Esophagus squamous epithelium (tissue), 5 donors: ENCODE data around the gene NTPCR. TPM values are rescaled to one million over a fixed set of nuclear protein-coding genes. Genes with fewer than 3 reads are reported as not detected.

Experiments used
- DNase-seq: peaks from one replicate; lab custom pipeline; 2025; lab: John Stamatoyannopoulos, UW
- H3K27ac ChIP-seq, 4 donors: fragments of 200-600 bp; sonication (generic); one replicate each; pipeline ENCODE4 v1.5.1; 2016 to 2019; ENCODE audit warnings: mild to moderate bottlenecking in 1 of 4
- H3K27me3 ChIP-seq, 4 donors: fragments of 200-600 bp; sonication (generic); 1 replicate in 3 of 4; 2 replicates in 1 of 4; pipeline versions ENCODE4 v1.5.1 to v1.6.0; 2017 to 2021; ENCODE audit warnings: antibody characterized with exemption in 1 of 4
- H3K36me3 ChIP-seq, 3 donors: fragments of 200-600 bp; sonication (generic); one replicate each; pipeline ENCODE4 v1.5.1; 2016 to 2019
- H3K4me1 ChIP-seq, 3 donors: fragments of 200-600 bp; sonication (generic); one replicate each; pipeline ENCODE4 v1.5.1; 2017 to 2019
- H3K4me3 ChIP-seq, 4 donors: fragments of 200-600 bp; sonication (generic); 1 replicate in 3 of 4; 2 replicates in 1 of 4; pipeline ENCODE4 v1.5.1; 2016 to 2019; ENCODE audit warnings: mild to moderate bottlenecking in 2 of 4, moderate library complexity in 1 of 4
- H3K9me3 ChIP-seq, 3 donors: fragments of 200-600 bp; sonication (generic); one replicate each; pipeline ENCODE4 v1.5.1; 2016 to 2019
- CTCF ChIP-seq, 6 experiments: fragments of 450-650 bp in 4 of 6; fragments of 200-600 bp in 2 of 6; sonication (generic) in 2 of 6; IDR thresholded peaks; one replicate each; pipeline ENCODE4 v1.5.1; 2016 to 2019; ENCODE audit warnings: antibody characterized with exemption in 6 of 6, mild to moderate bottlenecking in 4 of 6, moderate library complexity in 4 of 6
- POLR2A ChIP-seq, 4 donors: fragments of 450-650 bp; IDR thresholded peaks; one replicate each; pipeline ENCODE4 v1.6.1; 2017; ENCODE audit warnings: antibody characterized with exemption in 4 of 4, mild to moderate bottlenecking in 4 of 4, moderate library complexity in 3 of 4
- WGBS, 2 donors: methylation state at CpG; one replicate each; pipeline ENCODE4 v1.1.5; 2018; 5-methylcytosine and 5-hydroxymethylcytosine counted together
- intact Hi-C: fragments of 100-400 bp; cut with DNase I; formaldehyde crosslinking; loops from one replicate; pipeline ENCODE4 v1.15.0; 2022
- total RNA-seq, 4 donors: library from RNA; depleted of rRNA; stranded (reverse); fragments of >200 nt; gene quantifications; one replicate each; pipeline ENCODE4 v1.1.0, GENCODE V29; 2016
- donor health status: DM: yes; HTN: yes; CAD: no.

The NTPCR gene
- total RNA-seq, 4 donors from 2014 or later: 19.9 to 35.8 (median 23.4) TPM

GRCh38 chr1:233027046-233027445 lies 76.6 kb downstream of the NTPCR start:
- Histone ChIP-seq H3K4me1 (peaks cover 0 to 20% (median 3%) of the 10 kb centered on the region in 3 donors), H3K9me3 (no peaks in the 10 kb centered on the region), H3K27ac (no peak overlapping the region), H3K36me3 (no peaks in the 10 kb centered on the region), H3K4me3 (no peak overlapping the region), H3K27me3 (no peaks in the 10 kb centered on the region)
- 83 to 88% methylated on average over 5 of the region's 5 CpGs for WGBS, 2 donors
- TF ChIP-seq POLR2A (IDR thresholded peaks at IDR 0.05) (no peak), CTCF (IDR thresholded peaks at IDR 0.05) (no peak)
- no peak for DNase-seq
- intact Hi-C loops: no loop called here

- H3K27me3 ChIP-seq: no peaks in the 10 kb centered on the region
- 63 to 89% methylated on average over 3 of the region's 3 CpGs for WGBS, 2 donors
- H3K4me3 ChIP-seq: no peak overlapping the region
- no peaks in the 10 kb centered on the region for H3K9me3 ChIP-seq
- no peak for TF ChIP-seq CTCF (IDR thresholded peaks at IDR 0.05)
- TF ChIP-seq POLR2A (IDR thresholded peaks at IDR 0.05): no peak
- H3K4me1 ChIP-seq: no peaks in the 10 kb centered on the region
- H3K27ac ChIP-seq: no peak overlapping the region
- intact Hi-C loops: no loop called here
- no peak for DNase-seq
- H3K36me3 ChIP-seq: no peaks in the 10 kb centered on the region
Measured at GRCh38 chr1:233031521-233031920, 81.1 kb downstream of the NTPCR start.

- no peaks in the 10 kb centered on the region for H3K27me3 ChIP-seq
- no peak for TF ChIP-seq POLR2A (IDR thresholded peaks at IDR 0.05)
- TF ChIP-seq CTCF (IDR thresholded peaks at IDR 0.05): no peak
- no peak for DNase-seq
- no peaks in the 10 kb centered on the region for H3K36me3 ChIP-seq
- H3K27ac ChIP-seq: no peak overlapping the region
- intact Hi-C loops: no loop called here
- no peak overlapping the region for H3K4me3 ChIP-seq
- H3K4me1 ChIP-seq: no peaks in the 10 kb centered on the region
- WGBS, 2 donors: 70 to 74% methylated on average over 4 of the region's 4 CpGs
- H3K9me3 ChIP-seq: no peaks in the 10 kb centered on the region
Measured at GRCh38 chr1:233032916-233033315, 82.5 kb downstream of the NTPCR start.

- WGBS, 2 donors: 80 to 93% methylated on average over 3 of the region's 3 CpGs
- H3K27me3 ChIP-seq: no peaks in the 10 kb centered on the region
- TF ChIP-seq POLR2A (IDR thresholded peaks at IDR 0.05): no peak
- no peak for TF ChIP-seq CTCF (IDR thresholded peaks at IDR 0.05)
- no peaks in the 10 kb centered on the region for H3K4me1 ChIP-seq
- DNase-seq: no peak
- H3K9me3 ChIP-seq: no peaks in the 10 kb centered on the region
- H3K36me3 ChIP-seq: no peaks in the 10 kb centered on the region
- no peak overlapping the region for H3K27ac ChIP-seq
- no peak overlapping the region for H3K4me3 ChIP-seq
- intact Hi-C loops: no loop called here
Measured at GRCh38 chr1:233033361-233033760, 83.0 kb downstream of the NTPCR start.

Other genes with a start within 250 kb of the NTPCR start
- gene MAP10, start 145.2 kb upstream of the NTPCR start, total RNA-seq: 1 to 10 TPM in 2 of 4 donors, under 1 TPM in 2; 0.34 to 1.1 (median 1.1) TPM